ENCODE data around the gene PDE6A.
A peak's percentile ranks its signal among the peaks of the same experiment; 100 is the strongest.
"Not testable (repeated sequence)": the region's sequence is repeated elsewhere in the genome, so short reads cannot be mapped to it uniquely, and the experiment has no call there.

Gene PDE6A

DNA sequence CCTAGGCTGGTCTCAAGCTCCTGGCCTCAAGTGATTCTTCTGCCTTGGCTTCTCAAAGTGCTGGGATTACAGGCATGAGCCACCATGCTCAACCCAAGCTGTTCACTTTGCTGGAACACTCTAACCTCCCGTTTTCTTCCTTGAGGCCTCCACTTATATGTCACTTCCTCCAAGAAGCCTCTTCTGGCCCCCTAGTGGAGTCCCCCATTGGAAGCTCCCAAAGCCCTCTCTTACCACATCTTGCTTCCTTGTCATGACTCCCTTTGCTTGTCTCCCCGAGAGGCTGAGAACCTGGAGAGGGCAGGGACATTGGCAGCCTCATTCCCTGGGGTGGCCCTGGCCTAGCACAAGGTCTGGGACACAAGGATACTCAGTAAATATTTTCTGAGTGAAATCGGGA, 80.8 kb downstream of the PDE6A start:
- DNase-seq (ENCODE audit: low read depth in 2 of 2) = no peak

DNA sequence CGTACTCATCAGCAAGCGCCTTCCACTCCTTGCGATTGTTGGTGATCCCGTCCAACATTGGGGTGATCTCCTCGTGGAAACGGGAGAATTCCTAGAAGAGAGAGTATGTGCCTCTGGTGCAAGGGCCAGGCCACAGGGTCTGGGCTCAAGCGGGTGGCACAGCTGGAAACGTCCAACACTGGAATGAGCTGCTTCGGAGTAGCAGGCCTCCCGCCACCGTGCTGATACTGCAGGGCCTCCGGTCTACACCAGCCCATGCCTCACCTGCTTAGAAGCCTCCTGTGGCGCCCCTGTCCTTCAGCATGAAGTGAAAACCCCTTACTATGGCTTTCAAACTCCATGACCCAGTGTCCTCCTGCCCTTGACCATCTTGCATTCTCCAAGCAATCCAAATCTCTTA, 81.4 kb downstream of the PDE6A start:
- DNase-seq (ENCODE audit: low read depth in 2 of 2) = no peak

DNA sequence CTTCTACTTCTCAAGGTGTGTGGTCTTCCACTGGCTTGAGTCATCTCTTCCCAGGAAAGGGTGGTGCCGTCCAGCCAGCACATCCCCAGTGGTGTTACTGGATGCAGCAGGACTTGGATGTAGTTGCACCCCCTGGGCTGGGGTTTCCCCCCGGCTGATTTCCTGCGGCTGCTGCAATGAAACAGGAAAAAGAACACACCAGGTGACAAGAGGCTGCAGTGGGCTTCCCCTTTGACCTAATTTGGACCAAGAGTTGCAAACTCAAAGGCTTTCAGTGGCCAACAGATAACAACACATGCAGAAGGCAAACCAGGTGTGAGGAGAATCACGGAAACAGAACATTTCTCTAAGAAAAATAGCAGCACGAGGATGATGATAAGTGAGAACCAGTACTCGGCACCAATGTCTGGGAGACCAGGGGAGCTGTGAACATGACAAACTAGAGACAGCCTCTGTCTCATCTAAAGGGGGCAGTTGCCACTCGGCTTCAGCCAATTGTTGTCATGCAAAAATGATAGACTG, 83.7 kb downstream of the PDE6A start:
- DNase-seq (ENCODE audit: low read depth in 2 of 2) = peak; percentile 5 to 17

DNA sequence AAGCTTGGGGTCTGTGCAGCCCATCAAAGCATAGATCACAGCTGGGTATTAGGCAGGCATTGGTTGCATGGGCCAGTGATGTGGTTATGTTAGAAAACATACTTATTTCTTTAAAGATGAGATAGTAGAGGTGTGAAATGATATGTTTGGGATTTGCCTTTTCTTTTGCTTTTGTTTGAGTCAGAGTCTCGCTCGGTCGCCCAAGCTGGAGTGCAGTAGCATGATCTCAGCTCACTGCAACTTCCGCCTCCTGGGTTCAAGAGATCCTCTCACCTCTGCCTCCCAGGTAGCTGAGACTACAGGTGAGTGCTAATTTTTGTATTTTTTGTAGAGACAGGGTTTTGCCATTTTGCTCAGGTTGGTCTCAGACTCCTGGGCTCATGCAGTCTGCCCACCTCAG, 84.8 kb downstream of the PDE6A start:
- no peak for DNase-seq (ENCODE audit: low read depth in 2 of 2)

DNA sequence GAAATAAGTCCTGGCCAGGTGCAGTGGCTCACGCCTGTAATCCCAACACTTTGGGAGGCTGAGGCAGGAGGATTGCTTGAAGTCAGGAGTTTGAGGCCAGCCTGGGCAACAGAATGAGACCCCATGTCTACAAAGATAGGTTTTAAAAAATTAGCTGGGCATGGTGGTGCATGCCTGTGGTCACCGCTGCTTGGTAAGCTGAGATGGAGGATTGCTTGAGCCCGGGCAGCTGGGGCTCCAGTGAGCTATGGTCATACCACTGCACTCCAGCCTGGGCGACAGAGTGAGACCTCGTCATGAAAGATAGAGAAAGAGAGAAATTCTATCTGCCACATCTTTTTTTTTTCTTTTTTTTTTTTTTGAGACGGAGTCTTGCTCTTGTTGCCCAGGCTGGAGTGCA, 86.1 kb downstream of the PDE6A start:
- not testable (repeated sequence) for DNase-seq (ENCODE audit: low read depth in 2 of 2)

DNA sequence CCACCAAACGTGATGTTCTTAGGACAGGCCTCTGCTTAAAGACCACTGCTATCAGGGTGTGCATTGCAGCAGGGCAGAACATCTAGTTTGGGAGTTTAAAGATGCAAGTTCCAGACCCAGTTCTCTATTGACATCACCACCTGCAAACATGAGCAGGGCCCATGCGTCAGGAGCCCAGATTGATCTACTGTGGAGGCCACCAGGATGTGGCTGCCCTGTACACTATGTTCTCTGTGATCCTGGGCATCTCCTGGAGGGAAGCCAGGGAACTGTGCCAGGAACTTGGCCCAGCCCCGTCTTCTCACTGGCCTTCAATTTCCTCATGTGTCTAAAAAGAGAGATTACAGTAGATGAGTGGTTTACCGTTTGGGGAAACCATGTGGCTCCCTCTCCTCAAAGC, 87.1 kb downstream of the PDE6A start:
- no peak for DNase-seq (ENCODE audit: low read depth in 2 of 2)

DNA sequence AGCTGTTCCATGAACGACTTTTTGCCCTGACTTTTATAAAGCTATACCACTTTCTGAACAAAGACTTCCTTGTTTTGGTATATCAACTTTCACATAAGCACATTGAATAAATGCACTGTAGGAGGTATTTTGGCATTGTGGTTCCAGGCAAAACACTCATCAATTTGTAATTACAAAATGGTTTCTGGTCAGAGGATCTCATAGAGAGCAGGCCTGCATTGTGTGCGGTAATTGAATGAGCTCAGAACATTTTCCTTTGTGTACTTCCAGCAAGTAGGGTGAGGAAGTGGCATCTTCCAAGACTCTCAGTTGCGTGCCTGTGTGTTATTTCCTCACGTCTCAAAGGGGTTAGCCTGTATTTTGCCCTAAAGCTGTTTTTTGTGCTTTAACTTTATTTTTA, 89.2 kb downstream of the PDE6A start:
- no peak for DNase-seq (ENCODE audit: low read depth in 2 of 2)

DNA sequence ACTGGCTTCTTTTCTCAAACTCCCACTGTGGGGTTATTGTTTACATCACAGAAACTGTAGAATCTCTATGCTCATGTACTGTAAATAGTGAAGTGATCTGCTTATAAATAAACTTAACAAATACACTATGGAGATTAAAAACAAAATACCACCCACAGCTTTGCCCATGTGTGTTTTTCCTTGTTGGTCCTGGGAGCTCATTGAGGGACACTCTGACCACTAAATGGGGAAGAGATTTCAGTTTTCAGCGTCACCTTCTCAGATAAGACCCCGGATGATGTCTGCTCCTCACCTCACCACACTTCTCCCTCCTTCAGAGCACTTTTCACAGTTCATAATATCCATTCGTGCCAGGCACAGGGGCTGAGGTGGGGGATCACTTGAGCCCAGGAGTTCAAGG, 89.7 kb downstream of the PDE6A start:
- DNase-seq (ENCODE audit: low read depth in 2 of 2) = no peak

DNA sequence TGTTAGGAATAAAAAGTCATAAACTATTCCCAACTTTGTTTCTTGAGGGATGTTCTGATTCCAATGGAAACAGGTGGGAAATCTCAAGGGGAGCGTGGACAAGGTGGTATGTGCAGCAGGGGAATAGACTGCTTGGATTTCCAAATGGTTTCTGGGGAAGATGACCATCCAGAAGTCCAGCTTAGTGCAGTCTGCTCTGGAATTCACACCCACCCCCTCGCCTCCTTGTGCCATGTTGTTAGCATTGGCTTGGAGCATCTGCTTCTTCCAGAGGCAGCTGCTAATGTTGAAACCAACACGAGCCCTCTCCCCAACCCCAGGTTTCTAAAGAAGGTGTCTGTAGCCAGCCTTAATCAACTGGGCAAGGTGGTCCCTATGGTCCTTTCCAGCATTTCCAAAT, 90.9 kb downstream of the PDE6A start:
- no peak for DNase-seq (ENCODE audit: low read depth in 2 of 2)

DNA sequence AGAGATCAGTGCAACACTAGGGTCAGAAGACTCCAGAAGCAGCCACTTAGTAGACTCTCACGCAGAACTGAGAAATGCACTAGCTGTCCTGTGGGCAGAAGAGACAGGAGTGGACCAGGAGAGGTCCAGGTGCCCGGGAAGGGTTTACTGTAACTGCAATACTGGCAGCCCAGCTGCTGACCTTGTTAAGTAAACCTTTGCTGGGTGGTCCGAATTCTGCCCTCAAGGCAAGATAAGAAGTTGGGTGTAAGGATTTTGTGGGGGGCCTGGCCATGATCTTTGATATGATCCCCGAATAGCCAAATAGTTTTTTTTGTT, 91.3 kb downstream of the PDE6A start:
- no peak for DNase-seq (ENCODE audit: low read depth in 2 of 2)

DNA sequence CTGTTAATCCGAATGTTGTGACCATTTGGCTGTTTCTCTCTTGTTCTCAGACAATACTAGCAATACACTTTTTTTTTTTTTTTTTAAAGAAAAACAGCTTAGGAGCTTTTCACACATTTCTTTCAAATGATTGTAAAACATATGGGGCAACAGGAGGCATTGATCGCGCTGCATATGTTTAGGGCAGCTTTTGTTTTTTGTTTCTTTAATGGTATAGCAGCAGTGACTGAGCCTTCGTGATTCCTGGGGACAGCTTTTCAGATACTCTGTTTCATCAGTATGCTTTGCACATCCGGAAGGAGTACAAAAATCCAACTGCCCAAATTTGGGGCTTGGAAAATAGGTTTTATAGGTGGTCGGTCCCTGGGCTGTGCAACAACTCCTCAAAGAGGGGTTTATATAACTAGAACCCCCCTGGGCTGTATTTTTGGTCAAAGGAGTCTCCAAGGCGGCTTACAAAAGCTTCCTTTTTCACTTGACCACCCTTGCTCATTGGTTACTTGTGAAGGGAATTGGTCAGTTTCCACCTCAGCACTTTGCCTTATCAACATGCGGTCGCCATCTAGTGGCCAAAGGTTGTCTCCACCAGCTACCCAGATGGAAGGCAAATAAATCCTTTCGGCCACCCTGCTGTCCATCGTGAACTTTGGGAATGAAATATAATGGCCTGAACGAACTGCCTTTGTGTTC, 91.8 kb downstream of the PDE6A start:
- peak in 1 of 2 donors; percentile 7 for DNase-seq (ENCODE audit: low read depth in 2 of 2)

DNA sequence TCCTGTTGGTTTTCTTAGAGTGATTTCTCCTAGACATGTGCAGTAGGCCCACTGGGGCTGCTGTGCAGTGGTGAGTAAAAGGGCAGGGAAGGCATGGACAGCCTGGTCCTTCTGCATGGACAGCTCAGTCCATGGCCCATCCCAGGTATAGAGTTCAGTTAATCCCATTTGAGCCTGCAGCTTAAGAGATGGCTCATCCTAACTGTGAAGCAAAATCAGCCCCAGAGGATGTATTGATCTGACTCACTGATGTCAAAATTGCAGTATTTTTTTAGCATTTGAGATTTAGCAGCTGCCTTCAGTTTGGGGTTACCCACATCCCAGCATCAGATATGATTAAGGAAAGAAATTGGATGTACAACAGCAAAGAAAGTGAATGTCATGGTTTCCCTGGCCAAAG, 93.4 kb downstream of the PDE6A start:
- DNase-seq (ENCODE audit: low read depth in 2 of 2) = no peak

DNA sequence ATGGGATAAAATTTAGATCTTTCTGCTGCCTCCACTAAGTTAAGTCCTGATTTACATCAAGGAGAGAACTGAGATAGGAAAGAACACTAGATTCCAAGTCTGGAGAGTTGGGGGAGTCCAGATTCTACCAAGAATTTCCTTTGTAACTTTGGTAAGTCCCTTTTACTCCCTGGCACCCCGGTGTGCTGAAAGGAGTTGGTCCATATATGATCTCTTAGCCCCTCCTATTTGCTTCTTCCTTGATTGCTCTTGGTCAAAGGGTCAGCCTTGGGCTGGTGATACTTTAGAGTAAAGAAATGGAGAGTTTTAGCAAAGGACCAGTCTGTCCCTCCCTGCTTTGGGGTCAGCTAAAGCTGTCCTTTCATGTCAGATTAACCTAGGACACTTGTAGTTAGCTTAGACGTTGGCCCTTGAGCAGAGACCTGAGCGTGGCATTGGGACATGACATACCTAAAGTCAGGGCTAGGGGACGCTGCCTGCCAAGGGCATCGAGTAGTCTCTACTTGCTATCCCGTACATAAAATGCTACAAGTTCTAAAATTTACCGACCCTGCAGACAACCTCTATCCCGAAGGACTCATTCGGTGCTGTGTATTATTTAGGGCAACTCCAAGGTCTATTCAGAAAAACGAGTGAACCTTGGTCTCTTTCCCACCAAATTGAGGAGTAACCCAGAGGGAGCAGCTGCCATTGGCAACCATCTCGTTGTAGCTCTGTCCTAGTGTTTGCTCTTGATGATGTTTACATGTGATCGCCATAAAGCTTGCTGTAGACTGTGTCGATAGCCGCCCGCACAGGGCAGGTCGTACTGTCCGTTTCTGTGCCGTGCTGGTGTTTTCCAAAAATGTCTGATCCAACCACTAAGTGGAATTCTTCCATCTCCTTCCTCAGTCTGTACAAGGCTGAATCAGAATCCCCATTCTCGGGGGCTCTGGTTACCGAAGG, 94.4 kb downstream of the PDE6A start:
- no peak for DNase-seq (ENCODE audit: low read depth in 2 of 2)

DNA sequence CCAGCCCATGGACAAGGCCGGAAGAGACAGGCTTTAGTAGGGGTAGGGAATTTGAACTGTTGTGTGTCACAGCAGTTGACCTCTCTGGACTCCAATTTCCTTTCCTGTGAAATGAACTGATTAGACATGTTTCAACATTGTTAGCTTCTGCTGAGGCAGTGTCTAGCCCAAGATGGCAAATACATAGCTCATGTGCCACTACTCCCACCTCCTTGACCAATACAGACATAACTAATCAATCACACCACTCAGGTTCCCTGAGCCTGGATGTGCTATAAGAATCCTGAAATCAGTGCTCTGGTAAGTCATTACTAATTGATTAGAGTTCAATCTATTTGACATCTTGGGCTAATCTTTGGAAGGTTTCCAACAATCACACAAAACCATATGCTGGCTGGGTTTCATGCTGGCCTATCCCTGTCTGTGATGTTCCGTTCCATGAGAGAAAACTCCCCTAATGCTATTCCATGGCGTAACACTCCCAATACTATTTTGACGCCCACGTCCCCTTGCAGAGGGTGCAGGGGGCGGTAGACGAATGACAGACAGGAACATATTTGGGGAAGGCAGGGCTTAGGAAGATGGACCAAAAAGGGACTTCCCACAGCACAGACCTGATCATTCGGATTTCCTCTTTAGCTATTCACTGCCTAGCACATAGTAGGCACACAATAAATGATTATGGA, 95.2 kb downstream of the PDE6A start:
- DNase-seq (ENCODE audit: low read depth in 2 of 2) = no peak

DNA sequence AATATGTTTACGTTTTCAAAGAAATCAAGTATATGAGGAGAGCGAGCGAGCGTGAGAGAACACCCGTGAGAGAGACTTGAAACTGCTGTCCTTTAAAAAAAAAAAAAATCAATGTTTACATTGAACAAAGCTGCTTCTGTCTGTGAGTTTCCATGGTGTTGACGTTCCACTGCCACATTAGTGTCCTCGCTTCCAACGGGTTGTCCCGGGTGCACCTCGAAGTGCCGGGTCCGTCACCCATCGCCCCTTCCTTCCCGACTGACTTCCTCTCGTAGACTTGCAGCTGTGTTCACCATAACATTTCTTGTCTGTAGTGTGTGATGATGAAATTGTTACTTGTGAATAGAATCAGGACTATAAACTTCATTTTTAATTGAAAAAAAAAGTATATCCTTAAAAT, 97.0 kb downstream of the PDE6A start:
- DNase-seq (ENCODE audit: low read depth in 2 of 2) = no peak

DNA sequence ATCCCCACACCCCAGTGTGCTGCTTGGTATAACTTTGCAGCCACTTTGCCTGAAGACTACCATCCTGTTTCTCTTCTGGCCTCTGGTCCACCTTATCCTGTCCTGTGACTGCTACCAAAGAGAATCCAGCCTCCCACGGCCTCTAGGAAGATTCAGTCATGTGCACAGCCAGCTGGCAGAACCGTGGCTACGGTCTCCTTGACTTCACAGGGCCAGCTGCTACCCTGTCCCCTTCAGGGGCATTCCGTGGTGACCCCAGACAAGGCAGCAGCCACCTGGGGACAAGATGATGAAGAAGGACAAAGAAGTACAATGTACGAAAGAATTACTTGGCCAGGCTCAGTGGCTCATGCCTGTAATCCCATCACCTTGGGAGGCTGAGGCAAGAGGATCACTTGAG, 98.6 kb downstream of the PDE6A start:
- no peak for DNase-seq (ENCODE audit: low read depth in 2 of 2)

DNA sequence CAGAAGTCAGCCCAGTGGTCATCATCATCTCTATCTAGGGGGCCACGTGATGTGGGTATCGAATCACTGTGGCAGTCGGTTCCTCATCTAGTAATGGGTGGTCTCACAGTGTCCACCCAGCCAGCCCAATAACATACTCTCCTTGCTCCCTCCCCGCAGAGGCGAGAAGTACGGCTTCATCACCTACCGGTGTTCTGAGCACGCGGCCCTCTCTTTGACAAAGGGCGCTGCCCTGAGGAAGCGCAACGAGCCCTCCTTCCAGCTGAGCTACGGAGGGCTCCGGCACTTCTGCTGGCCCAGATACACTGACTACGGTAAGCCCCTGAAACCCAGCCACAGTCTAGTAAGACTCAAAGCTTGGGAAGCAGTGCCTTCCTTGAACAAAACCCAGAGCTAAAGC, 99.0 kb downstream of the PDE6A start:
- no peak for DNase-seq (ENCODE audit: low read depth in 2 of 2)

DNA sequence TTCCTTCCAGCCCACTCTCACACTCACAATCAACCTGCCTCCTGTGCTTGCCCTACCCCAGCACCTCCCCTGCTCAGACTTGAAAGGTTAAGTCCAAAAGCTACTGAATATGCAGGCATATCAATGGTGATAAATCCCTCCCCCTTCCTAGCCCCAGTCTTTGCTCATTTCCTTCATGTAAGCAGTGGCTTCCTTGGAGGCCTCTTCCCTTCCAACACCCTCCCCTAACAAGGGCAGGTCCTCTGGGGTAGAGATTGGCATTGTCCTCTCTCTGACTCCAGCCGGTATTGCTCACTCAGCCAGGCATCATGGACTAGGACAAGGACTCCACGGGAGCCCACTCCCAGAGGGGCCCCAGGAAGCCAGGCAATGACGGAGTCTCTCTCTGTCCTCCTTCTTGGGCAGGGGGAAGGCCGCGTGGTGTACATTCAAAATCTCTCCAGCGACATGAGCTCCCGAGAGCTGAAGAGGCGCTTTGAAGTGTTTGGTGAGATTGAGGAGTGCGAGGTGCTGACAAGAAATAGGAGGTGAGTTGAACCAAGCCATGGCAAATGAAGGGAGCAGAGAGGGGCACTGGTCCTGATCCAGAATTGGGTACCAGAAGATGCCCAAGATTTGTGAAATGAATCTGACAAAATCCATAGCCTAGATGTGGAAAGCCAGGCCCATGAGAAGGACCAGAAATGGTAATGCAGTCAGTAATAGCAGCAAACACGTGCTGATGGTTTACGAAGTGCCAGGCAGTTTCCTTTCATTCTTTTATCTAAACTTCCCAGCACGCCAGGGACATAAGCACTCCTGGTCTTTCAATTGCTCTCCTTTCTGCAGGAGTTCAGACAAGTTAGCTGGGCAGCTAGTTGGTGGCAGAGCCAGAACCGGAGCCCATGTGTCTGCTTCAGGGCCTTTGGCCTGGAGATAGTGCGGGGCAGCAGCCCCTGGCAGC, 102.5 kb downstream of the PDE6A start:
- DNase-seq (ENCODE audit: low read depth in 2 of 2) = no peak

DNA sequence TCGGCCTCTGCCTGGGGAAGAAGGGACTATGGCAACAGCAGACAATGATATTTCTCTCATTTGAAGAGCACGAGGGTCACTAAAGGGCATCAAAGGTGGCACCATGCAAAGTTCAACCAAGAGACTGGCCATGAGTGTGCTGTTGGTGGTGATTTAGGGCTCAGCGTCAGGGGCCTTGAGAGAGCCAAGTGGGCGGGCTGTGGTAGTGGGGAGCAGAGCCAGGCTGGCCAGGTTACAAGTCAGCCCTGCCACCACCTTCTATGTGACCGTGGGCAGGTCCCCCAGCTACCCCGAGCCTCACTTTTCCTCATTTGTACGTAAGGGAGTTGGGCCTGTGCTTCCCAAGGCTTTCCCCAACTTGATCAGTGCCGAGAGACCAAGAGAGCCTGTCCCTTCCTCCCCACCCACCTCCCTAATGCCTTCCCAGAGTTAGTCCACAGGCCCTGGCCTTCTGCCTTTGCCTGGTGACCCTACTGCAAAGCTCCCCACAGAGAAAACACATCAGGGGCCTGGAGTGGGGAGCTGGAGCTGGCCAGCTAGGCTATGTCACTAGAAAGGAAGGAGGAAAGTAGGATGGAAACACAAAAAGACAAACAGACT, 104.3 kb downstream of the PDE6A start:
- DNase-seq (ENCODE audit: low read depth in 2 of 2) = no peak

DNA sequence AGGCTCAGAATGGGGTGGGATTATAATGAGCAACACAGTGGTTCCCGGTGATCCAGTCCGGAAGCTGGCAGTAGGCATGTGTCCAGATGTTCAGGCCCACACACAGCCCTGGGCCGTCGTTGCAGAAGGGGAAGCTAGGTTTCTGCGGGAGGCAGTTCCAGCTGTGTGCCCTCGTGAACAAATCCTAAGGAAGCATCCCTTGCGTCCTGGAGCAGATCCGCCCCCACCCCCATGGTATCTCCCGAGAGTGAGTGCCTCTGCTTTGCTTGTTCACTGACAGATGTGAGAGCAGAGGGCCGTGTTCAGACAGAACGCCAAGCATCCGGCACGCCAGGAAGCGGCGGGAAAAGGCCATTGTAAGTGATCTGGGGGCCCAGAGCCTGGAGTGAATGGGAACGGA, 104.8 kb downstream of the PDE6A start:
- DNase-seq (ENCODE audit: low read depth in 2 of 2) = no peak
